Measurements from ENCODE around the gene PLCH1.
"Not testable (repeated sequence)": the region's sequence is repeated elsewhere in the genome, so short reads cannot be mapped to it uniquely, and the experiment has no call there.

The PLCH1 gene

GRCh38 chr3:155404486-155404885, 340.4 kb downstream of the PLCH1 start:
- Histone ChIP-seq H3K36me3 (ENCODE audit: insufficient read depth, low read depth, low read length) (no peaks in the 10 kb centered on the region), H3K9me3 (ENCODE audit: insufficient read depth, low read depth, low read length) (peaks cover 3% of the 10 kb centered on the region; the same call in 1 of the 2 replicates), H3K4me3 (ENCODE audit: low read length) (no peak overlapping the region), H3K9ac (ENCODE audit: low read depth, low read length) (no peak overlapping the region), H3K27me3 (ENCODE audit: insufficient read depth, low read length) (no peaks in the 10 kb centered on the region), H3K4me1 (ENCODE audit: insufficient read depth, low read length) (no peaks in the 10 kb centered on the region), H3K27ac (ENCODE audit: low read length) (no peak overlapping the region)

- H3K4me3 ChIP-seq (ENCODE audit: low read length), result no peak overlapping the region
- peaks cover 3% of the 10 kb centered on the region; the same call in 1 of the 2 replicates for H3K9me3 ChIP-seq (ENCODE audit: insufficient read depth, low read depth, low read length)
- H3K36me3 ChIP-seq (ENCODE audit: insufficient read depth, low read depth, low read length), result no peaks in the 10 kb centered on the region
- H3K27me3 ChIP-seq (ENCODE audit: insufficient read depth, low read length), result no peaks in the 10 kb centered on the region
- H3K4me1 ChIP-seq (ENCODE audit: insufficient read depth, low read length), result no peaks in the 10 kb centered on the region
- H3K27ac ChIP-seq (ENCODE audit: low read length), result no peak overlapping the region
- no peak overlapping the region for H3K9ac ChIP-seq (ENCODE audit: low read depth, low read length)
Observed at GRCh38 chr3:155402656-155403055, 342.2 kb downstream of the PLCH1 start.

DNA sequence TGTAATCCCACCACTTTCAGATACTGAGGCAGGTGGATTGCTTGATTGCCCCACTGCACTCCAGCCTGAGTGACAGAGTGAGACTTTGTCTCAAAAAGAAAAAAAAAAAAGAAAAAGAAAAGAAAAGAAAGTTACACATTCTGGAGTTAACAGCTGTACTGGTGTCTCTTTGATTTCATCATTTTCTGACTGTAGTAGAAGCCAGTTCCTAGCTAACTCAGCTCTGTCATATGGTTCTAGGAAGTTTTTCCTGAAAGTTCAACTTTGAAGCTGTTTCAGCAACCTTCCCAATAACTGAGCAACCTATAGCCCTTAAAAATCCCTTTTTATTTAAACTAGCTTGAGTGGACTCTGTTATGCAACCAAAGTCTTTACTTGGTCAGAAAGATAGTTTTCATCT, 346.8 kb downstream of the PLCH1 start:
- Histone ChIP-seq H3K9me3 (ENCODE audit: insufficient read depth, low read depth, low read length) (peaks cover 3% of the 10 kb centered on the region; the same call in 1 of the 2 replicates), H3K4me1 (ENCODE audit: insufficient read depth, low read length) (no peaks in the 10 kb centered on the region), H3K9ac (ENCODE audit: low read depth, low read length) (no peak overlapping the region), H3K4me3 (ENCODE audit: low read length) (no peak overlapping the region), H3K27ac (ENCODE audit: low read length) (no peak overlapping the region), H3K36me3 (ENCODE audit: insufficient read depth, low read depth, low read length) (no peaks in the 10 kb centered on the region), H3K27me3 (ENCODE audit: insufficient read depth, low read length) (no peaks in the 10 kb centered on the region)

- H3K4me1 ChIP-seq (ENCODE audit: insufficient read depth, low read length); H3K27ac ChIP-seq (ENCODE audit: low read length); H3K9me3 ChIP-seq (ENCODE audit: insufficient read depth, low read depth, low read length): not testable (repeated sequence)
Observed at GRCh38 chr3:155394896-155395295, 350.0 kb downstream of the PLCH1 start.

DNA sequence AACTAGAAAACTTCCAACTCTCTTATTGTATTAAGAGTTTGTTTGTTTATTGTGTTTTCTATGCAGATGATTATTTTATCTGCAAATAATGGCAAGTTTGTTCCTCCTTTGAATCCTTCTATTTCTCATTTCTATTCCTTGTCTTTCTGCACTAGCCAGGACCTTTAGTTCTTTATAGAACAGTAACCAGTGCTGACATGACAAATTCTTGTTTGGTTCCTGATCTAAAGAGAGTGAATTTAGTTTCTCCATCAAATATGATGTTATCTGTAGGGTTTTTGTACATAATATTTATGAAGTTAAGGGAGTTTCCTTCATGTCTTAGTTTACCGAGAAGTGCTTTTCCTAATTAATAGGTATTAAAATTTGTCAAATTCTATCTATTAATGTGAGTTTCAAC, 350.6 kb downstream of the PLCH1 start:
- no peaks in the 10 kb centered on the region for H3K27me3 ChIP-seq (ENCODE audit: insufficient read depth, low read length)
- no peak overlapping the region for H3K4me3 ChIP-seq (ENCODE audit: low read length)
- no peak overlapping the region for H3K27ac ChIP-seq (ENCODE audit: low read length)
- H3K36me3 ChIP-seq (ENCODE audit: insufficient read depth, low read depth, low read length), result no peaks in the 10 kb centered on the region
- H3K4me1 ChIP-seq (ENCODE audit: insufficient read depth, low read length), result no peaks in the 10 kb centered on the region
- no peak overlapping the region for H3K9ac ChIP-seq (ENCODE audit: low read depth, low read length)
- H3K9me3 ChIP-seq (ENCODE audit: insufficient read depth, low read depth, low read length), result no peaks in the 10 kb centered on the region

More at GRCh38 chr3:155394896-155395295, 350.0 kb downstream of the PLCH1 start:
- not testable (repeated sequence) for H3K27me3 ChIP-seq (ENCODE audit: insufficient read depth, low read length); H3K4me3 ChIP-seq (ENCODE audit: low read length); H3K36me3 ChIP-seq (ENCODE audit: insufficient read depth, low read depth, low read length); H3K9ac ChIP-seq (ENCODE audit: low read depth, low read length)

DNA sequence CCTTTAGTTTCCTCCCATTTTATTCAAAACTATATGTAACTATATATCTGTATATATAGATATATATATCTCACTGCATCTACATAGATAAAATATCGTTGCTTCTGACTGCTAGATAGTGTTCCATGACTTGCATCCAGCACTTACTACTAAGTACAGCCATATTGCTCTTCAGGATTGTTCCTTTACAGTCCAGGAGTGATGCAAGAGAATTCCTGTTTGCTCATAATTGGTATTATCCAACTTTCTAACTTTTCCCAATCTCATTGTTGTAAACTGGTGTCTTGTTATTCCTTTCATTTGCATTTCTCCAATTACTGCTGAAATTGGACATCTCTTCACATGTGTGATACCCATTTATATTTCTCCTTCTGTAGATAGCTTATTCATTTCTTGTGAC, 351.6 kb downstream of the PLCH1 start:
- H3K9me3 ChIP-seq (ENCODE audit: insufficient read depth, low read depth, low read length), result no peaks in the 10 kb centered on the region
- no peaks in the 10 kb centered on the region for H3K4me1 ChIP-seq (ENCODE audit: insufficient read depth, low read length)
- H3K27ac ChIP-seq (ENCODE audit: low read length), result no peak overlapping the region
- H3K4me3 ChIP-seq (ENCODE audit: low read length), result no peak overlapping the region
- no peak overlapping the region for H3K9ac ChIP-seq (ENCODE audit: low read depth, low read length)
- no peaks in the 10 kb centered on the region for H3K27me3 ChIP-seq (ENCODE audit: insufficient read depth, low read length)
- H3K36me3 ChIP-seq (ENCODE audit: insufficient read depth, low read depth, low read length), result no peaks in the 10 kb centered on the region

DNA sequence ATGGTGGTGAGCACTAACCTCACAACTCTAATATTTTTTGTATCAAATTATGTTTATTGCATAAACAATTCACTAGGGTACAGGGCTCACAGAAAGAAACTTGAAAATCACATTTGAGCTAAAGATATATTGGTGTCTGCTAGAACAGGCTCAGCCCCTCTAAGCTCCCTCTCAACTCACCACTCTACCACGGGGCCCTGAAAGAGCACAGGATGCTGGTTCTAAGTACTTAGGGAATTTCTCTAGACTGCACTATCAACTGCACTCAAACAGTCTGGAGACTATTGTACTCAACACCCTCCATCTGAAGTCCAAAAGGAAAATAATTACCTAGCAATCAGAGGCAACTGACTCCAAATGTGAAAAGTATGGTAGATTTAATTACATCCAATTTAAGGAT, 352.7 kb downstream of the PLCH1 start:
- H3K27me3 ChIP-seq (ENCODE audit: insufficient read depth, low read length), result no peaks in the 10 kb centered on the region
- no peak overlapping the region for H3K4me3 ChIP-seq (ENCODE audit: low read length)
- H3K4me1 ChIP-seq (ENCODE audit: insufficient read depth, low read length), result no peaks in the 10 kb centered on the region
- no peak overlapping the region for H3K27ac ChIP-seq (ENCODE audit: low read length)
- H3K9me3 ChIP-seq (ENCODE audit: insufficient read depth, low read depth, low read length), result no peaks in the 10 kb centered on the region
- H3K9ac ChIP-seq (ENCODE audit: low read depth, low read length), result no peak overlapping the region
- no peaks in the 10 kb centered on the region for H3K36me3 ChIP-seq (ENCODE audit: insufficient read depth, low read depth, low read length)

DNA sequence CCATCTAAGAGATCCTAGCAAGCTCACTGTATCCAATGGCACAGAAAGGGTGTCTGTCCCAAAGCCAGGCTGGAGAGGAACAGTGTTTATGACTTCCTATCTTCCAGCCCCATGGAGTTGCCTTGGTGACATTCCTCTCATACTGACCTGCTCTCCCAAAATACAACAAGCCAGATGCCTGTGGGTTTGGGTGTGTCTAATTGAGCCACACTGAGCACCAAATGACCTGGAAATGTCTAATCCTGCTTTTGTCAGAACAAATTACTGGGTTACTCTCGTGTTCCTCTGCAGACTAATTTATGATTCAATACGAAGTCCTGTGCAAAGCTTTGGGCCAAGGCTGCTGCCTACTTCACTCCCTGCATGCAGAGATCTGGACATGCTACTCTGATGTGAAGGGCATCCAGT, 353.3 kb downstream of the PLCH1 start:
- no peaks in the 10 kb centered on the region for H3K4me1 ChIP-seq (ENCODE audit: insufficient read depth, low read length)
- no peak overlapping the region for H3K9ac ChIP-seq (ENCODE audit: low read depth, low read length)
- H3K36me3 ChIP-seq (ENCODE audit: insufficient read depth, low read depth, low read length), result no peaks in the 10 kb centered on the region

GRCh38 chr3:155391104-155391503, 353.8 kb downstream of the PLCH1 start:
- Histone ChIP-seq H3K36me3 (ENCODE audit: insufficient read depth, low read depth, low read length) (no peaks in the 10 kb centered on the region), H3K9me3 (ENCODE audit: insufficient read depth, low read depth, low read length) (no peaks in the 10 kb centered on the region), H3K4me1 (ENCODE audit: insufficient read depth, low read length) (no peaks in the 10 kb centered on the region), H3K4me3 (ENCODE audit: low read length) (no peak overlapping the region), H3K27me3 (ENCODE audit: insufficient read depth, low read length) (no peaks in the 10 kb centered on the region), H3K27ac (ENCODE audit: low read length) (no peak overlapping the region), H3K9ac (ENCODE audit: low read depth, low read length) (no peak overlapping the region)

More for the DNA sequence above, 353.3 kb downstream of the PLCH1 start:
- H3K27ac ChIP-seq (ENCODE audit: low read length), result no peak overlapping the region
- H3K9me3 ChIP-seq (ENCODE audit: insufficient read depth, low read depth, low read length), result no peaks in the 10 kb centered on the region
- no peaks in the 10 kb centered on the region for H3K27me3 ChIP-seq (ENCODE audit: insufficient read depth, low read length)
- H3K4me3 ChIP-seq (ENCODE audit: low read length), result no peak overlapping the region

GRCh38 chr3:155390351-155390750, 354.5 kb downstream of the PLCH1 start:
- Histone ChIP-seq H3K9ac (ENCODE audit: low read depth, low read length) (no peak overlapping the region), H3K4me3 (ENCODE audit: low read length) (no peak overlapping the region), H3K27me3 (ENCODE audit: insufficient read depth, low read length) (no peaks in the 10 kb centered on the region), H3K4me1 (ENCODE audit: insufficient read depth, low read length) (no peaks in the 10 kb centered on the region), H3K36me3 (ENCODE audit: insufficient read depth, low read depth, low read length) (no peaks in the 10 kb centered on the region), H3K9me3 (ENCODE audit: insufficient read depth, low read depth, low read length) (no peaks in the 10 kb centered on the region), H3K27ac (ENCODE audit: low read length) (no peak overlapping the region)

GRCh38 chr3:155388417-155388816, 356.5 kb downstream of the PLCH1 start:
- Histone ChIP-seq H3K27ac (ENCODE audit: low read length) (no peak overlapping the region), H3K4me3 (ENCODE audit: low read length) (no peak overlapping the region), H3K9ac (ENCODE audit: low read depth, low read length) (no peak overlapping the region), H3K36me3 (ENCODE audit: insufficient read depth, low read depth, low read length) (no peaks in the 10 kb centered on the region), H3K4me1 (ENCODE audit: insufficient read depth, low read length) (0 out of 2 replicates have a peak, but pooled peaks cover 5% of the 10 kb centered on the region), H3K9me3 (ENCODE audit: insufficient read depth, low read depth, low read length) (no peaks in the 10 kb centered on the region), H3K27me3 (ENCODE audit: insufficient read depth, low read length) (no peaks in the 10 kb centered on the region)

DNA sequence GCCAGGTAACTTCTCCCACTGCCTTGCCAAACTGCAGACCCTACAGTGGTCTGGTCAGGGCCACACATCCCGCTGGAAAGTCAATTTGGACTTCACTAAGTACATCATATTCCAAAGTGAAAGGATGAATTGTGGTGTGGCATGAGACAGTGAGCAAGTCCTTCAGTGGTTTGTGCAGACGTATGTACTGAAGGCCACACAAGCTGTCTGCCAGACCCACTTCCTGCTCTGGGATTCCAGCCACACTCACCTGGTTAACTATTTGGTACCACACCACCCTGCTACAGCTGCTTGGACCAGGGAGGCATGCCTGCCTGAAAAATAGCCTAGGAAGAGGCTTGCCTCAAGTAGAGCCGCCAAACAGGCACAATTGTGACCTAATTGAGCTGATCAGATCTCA, 357.3 kb downstream of the PLCH1 start:
- no peaks in the 10 kb centered on the region for H3K36me3 ChIP-seq (ENCODE audit: insufficient read depth, low read depth, low read length)
- no peak overlapping the region for H3K27ac ChIP-seq (ENCODE audit: low read length)
- no peaks in the 10 kb centered on the region for H3K27me3 ChIP-seq (ENCODE audit: insufficient read depth, low read length)
- H3K9me3 ChIP-seq (ENCODE audit: insufficient read depth, low read depth, low read length), result no peaks in the 10 kb centered on the region
- peaks cover 11% of the 10 kb centered on the region for H3K4me1 ChIP-seq (ENCODE audit: insufficient read depth, low read length)
- no peak overlapping the region for H3K4me3 ChIP-seq (ENCODE audit: low read length)
- H3K9ac ChIP-seq (ENCODE audit: low read depth, low read length), result no peak overlapping the region

GRCh38 chr3:155386919-155387318, 358.0 kb downstream of the PLCH1 start:
- no peaks in the 10 kb centered on the region for H3K27me3 ChIP-seq (ENCODE audit: insufficient read depth, low read length)
- no peaks in the 10 kb centered on the region for H3K36me3 ChIP-seq (ENCODE audit: insufficient read depth, low read depth, low read length)

More at GRCh38 chr3:155386919-155387318, 358.0 kb downstream of the PLCH1 start:
- H3K4me1 ChIP-seq (ENCODE audit: insufficient read depth, low read length), result peaks cover 12% of the 10 kb centered on the region
- no peak overlapping the region for H3K27ac ChIP-seq (ENCODE audit: low read length)
- no peak overlapping the region for H3K4me3 ChIP-seq (ENCODE audit: low read length)
- H3K9ac ChIP-seq (ENCODE audit: low read depth, low read length), result no peak overlapping the region
- no peaks in the 10 kb centered on the region for H3K9me3 ChIP-seq (ENCODE audit: insufficient read depth, low read depth, low read length)
